ENCODE measurements around the gene TIMM29.

- no peak for TF ChIP-seq POLR2AphosphoS5 (IDR thresholded peaks at IDR 0.05; ENCODE audit: low read depth, low read length)
- no peak for TF ChIP-seq SIN3A (IDR thresholded peaks at IDR 0.05; ENCODE audit: borderline replicate concordance, insufficient read depth, low read length)
- TF ChIP-seq REST (IDR thresholded peaks at IDR 0.05; ENCODE audit: insufficient read depth in 1 of 2, low read depth in 2 of 2, low read length in 2 of 2): no peak
- no peak for TF ChIP-seq TAF1 (IDR thresholded peaks at IDR 0.05; ENCODE audit: borderline replicate concordance, insufficient read depth, low read length)
Measured at GRCh38 chr19:10927730-10928562, 665 bp upstream of the TIMM29 start.

Data from PFSK-1 (cell line).